Measurements from ENCODE around the gene HLA-DPB1. TPM values are rescaled to one million over a fixed set of nuclear protein-coding genes. Genes with fewer than 3 reads are reported as not detected.

Gene HLA-DPB1
- total RNA-seq, 1 donor from 2014 or later: 94.8 TPM

- TF ChIP-seq CTCF (IDR thresholded peaks at IDR 0.05) (no peak), POLR2AphosphoS5 (IDR thresholded peaks at IDR 0.05; ENCODE audit: insufficient read depth in 1 of 2, low read depth in 1 of 2) (no peak), POLR2A (IDR thresholded peaks at IDR 0.05) (no peak)
- intact Hi-C loops (cut with DNase I): no loop called here
- Histone ChIP-seq H3K9me3 (no peaks in the 10 kb centered on the region), H3K27me3 (no peaks in the 10 kb centered on the region), H3K36me3 (no peaks in the 10 kb centered on the region), H3K4me1 (no peaks in the 10 kb centered on the region), H3K4me3 (no peak overlapping the region), H3K27ac (no peak overlapping the region)
- no peak for DNase-seq (ENCODE audit: extremely low spot score in 2 of 2)
Measured at GRCh38 chr6:33034554-33034953, 41.2 kb upstream of the HLA-DPB1 start.

GRCh38 chr6:33036535-33036934 lies 39.3 kb upstream of the HLA-DPB1 start:
- TF ChIP-seq CTCF (IDR thresholded peaks at IDR 0.05): no peak
- no peak for TF ChIP-seq POLR2A (IDR thresholded peaks at IDR 0.05)
- TF ChIP-seq POLR2AphosphoS5 (IDR thresholded peaks at IDR 0.05; ENCODE audit: insufficient read depth in 1 of 2, low read depth in 1 of 2): no peak
- intact Hi-C loops (cut with DNase I): no loop called here
- Histone ChIP-seq H3K36me3 (no peaks in the 10 kb centered on the region), H3K27ac (no peak overlapping the region), H3K27me3 (no peaks in the 10 kb centered on the region), H3K4me1 (no peaks in the 10 kb centered on the region), H3K9me3 (no peaks in the 10 kb centered on the region), H3K4me3 (no peak overlapping the region)
- no peak for DNase-seq (ENCODE audit: extremely low spot score in 2 of 2)

GRCh38 chr6:33040157-33040556 lies 35.6 kb upstream of the HLA-DPB1 start:
- TF ChIP-seq POLR2AphosphoS5 (IDR thresholded peaks at IDR 0.05; ENCODE audit: insufficient read depth in 1 of 2, low read depth in 1 of 2) (no peak), POLR2A (IDR thresholded peaks at IDR 0.05) (no peak), CTCF (IDR thresholded peaks at IDR 0.05) (no peak)
- Histone ChIP-seq H3K9me3 (no peaks in the 10 kb centered on the region), H3K4me1 (no peaks in the 10 kb centered on the region), H3K36me3 (no peaks in the 10 kb centered on the region), H3K27ac (no peak overlapping the region), H3K27me3 (no peaks in the 10 kb centered on the region), H3K4me3 (no peak overlapping the region)
- intact Hi-C loops (cut with DNase I): no loop called here
- DNase-seq (ENCODE audit: extremely low spot score in 2 of 2): no peak

GRCh38 chr6:33049323-33050013 lies 26.3 kb upstream of the HLA-DPB1 start:
- no peak overlapping the region for H3K4me3 ChIP-seq
- DNase-seq (ENCODE audit: extremely low spot score in 2 of 2): no peak
- intact Hi-C loops (cut with DNase I): no loop called here
- no peak overlapping the region for H3K27ac ChIP-seq
- H3K27me3 ChIP-seq: no peaks in the 10 kb centered on the region
- TF ChIP-seq CTCF (IDR thresholded peaks at IDR 0.05): no peak
- TF ChIP-seq POLR2A (IDR thresholded peaks at IDR 0.05): no peak
- no peak for TF ChIP-seq POLR2AphosphoS5 (IDR thresholded peaks at IDR 0.05; ENCODE audit: insufficient read depth in 1 of 2, low read depth in 1 of 2)
- H3K36me3 ChIP-seq: no peaks in the 10 kb centered on the region
- no peaks in the 10 kb centered on the region for H3K4me1 ChIP-seq
- H3K9me3 ChIP-seq: no peaks in the 10 kb centered on the region

GRCh38 chr6:33050014-33050810 lies 25.6 kb upstream of the HLA-DPB1 start:
- H3K27ac ChIP-seq: no peak overlapping the region
- no peaks in the 10 kb centered on the region for H3K27me3 ChIP-seq
- TF ChIP-seq POLR2AphosphoS5 (IDR thresholded peaks at IDR 0.05; ENCODE audit: insufficient read depth in 1 of 2, low read depth in 1 of 2): no peak
- TF ChIP-seq POLR2A (IDR thresholded peaks at IDR 0.05): no peak
- H3K4me3 ChIP-seq: no peak overlapping the region
- DNase-seq (ENCODE audit: extremely low spot score in 2 of 2): no peak
- H3K36me3 ChIP-seq: no peaks in the 10 kb centered on the region
- H3K9me3 ChIP-seq: no peaks in the 10 kb centered on the region
- intact Hi-C loops (cut with DNase I): no loop called here
- no peaks in the 10 kb centered on the region for H3K4me1 ChIP-seq

Data from vagina (tissue), 2 donors.